ENCODE measurements around the gene PIK3AP1. TPM values are rescaled to one million over a fixed set of nuclear protein-coding genes. Genes with fewer than 3 reads are reported as not detected.
"Not testable (repeated sequence)": the region's sequence is repeated elsewhere in the genome, so short reads cannot be mapped to it uniquely, and the experiment has no call there.

PIK3AP1 gene
- total RNA-seq: 9.8 TPM

- DNase-seq: peak; percentile 19
Measured at GRCh38 chr10:96720422-96721206, at the start of gene PIK3AP1. PIK3AP1 (minus strand) TSS chr10:96720514; CDS start chr10:96720394, 120 bp downstream.

GRCh38 chr10:96768136-96768535 is 47.8 kb upstream of the PIK3AP1 start:
- DNase-seq: no peak

GRCh38 chr10:96767611-96768010 is 47.3 kb upstream of the PIK3AP1 start:
- no peak for DNase-seq

- DNase-seq: peak; percentile 48
Measured at GRCh38 chr10:96765406-96766240, 45.3 kb upstream of the PIK3AP1 start.

- DNase-seq: no peak
Measured at GRCh38 chr10:96764425-96765060, 44.2 kb upstream of the PIK3AP1 start.

GRCh38 chr10:96758423-96758822 is 38.1 kb upstream of the PIK3AP1 start:
- DNase-seq: no peak

GRCh38 chr10:96756111-96756903 is 36.0 kb upstream of the PIK3AP1 start:
- DNase-seq: no peak

GRCh38 chr10:96753956-96754355 is 33.6 kb upstream of the PIK3AP1 start:
- no peak for DNase-seq

GRCh38 chr10:96752375-96752774 is 32.1 kb upstream of the PIK3AP1 start:
- no peak for DNase-seq

- not testable (repeated sequence) for DNase-seq
Measured at GRCh38 chr10:96750316-96750715, 30.0 kb upstream of the PIK3AP1 start.

GRCh38 chr10:96747734-96748550 is 27.6 kb upstream of the PIK3AP1 start:
- no peak for DNase-seq

GRCh38 chr10:96746503-96746902 is 26.2 kb upstream of the PIK3AP1 start:
- no peak for DNase-seq

GRCh38 chr10:96745950-96746349 is 25.6 kb upstream of the PIK3AP1 start:
- no peak for DNase-seq

- no peak for DNase-seq
Measured at GRCh38 chr10:96743988-96744585, 23.8 kb upstream of the PIK3AP1 start.

GRCh38 chr10:96741557-96741956 is 21.2 kb upstream of the PIK3AP1 start:
- DNase-seq: not testable (repeated sequence)

GRCh38 chr10:96740579-96741281 is 20.4 kb upstream of the PIK3AP1 start:
- DNase-seq: no peak

GRCh38 chr10:96740141-96740540 is 19.8 kb upstream of the PIK3AP1 start:
- DNase-seq: no peak

GRCh38 chr10:96737307-96737902 is 17.1 kb upstream of the PIK3AP1 start:
- not testable (repeated sequence) for DNase-seq

GRCh38 chr10:96724621-96725020 is 4.3 kb upstream of the PIK3AP1 start:
- DNase-seq: no peak

- DNase-seq: no peak
Measured at GRCh38 chr10:96721207-96721572, 876 bp upstream of the PIK3AP1 start.
